Measurements from ENCODE around the gene ALG3.
A peak's percentile ranks its signal among the peaks of the same experiment; 100 is the strongest.

The ALG3 gene

GRCh38 chr3:184289426-184289938, 40.7 kb upstream of the ALG3 start:
- POLR2A ChIA-PET, result no interaction called here
- DNase-seq (ENCODE audit: extremely low spot score), result peak; percentile 69
- no peak for TF ChIP-seq FOXM1 (IDR thresholded peaks at IDR 0.05; ENCODE audit: borderline replicate concordance)
- CTCF ChIA-PET, result interaction anchor here (0.5 to 1.2 kb wide), 4 partner anchors 61 to 613 kb away, joined by 3 to 5 read pairs (median 4); no protein-coding TSS in a partner anchor

- CTCF ChIA-PET, result interaction anchor here (1.3 kb wide), 1 partner anchor 57 kb away, joined by 3 read pairs; no protein-coding TSS in a partner anchor
- POLR2A ChIA-PET, result no interaction called here
- peak; percentile 78 for DNase-seq (ENCODE audit: extremely low spot score)
- TF ChIP-seq PKNOX1 (IDR thresholded peaks at IDR 0.05), result peak; percentile 51; the same call in 1 of the 2 replicates
- TF ChIP-seq CTBP1 (IDR thresholded peaks at IDR 0.05; ENCODE audit: borderline replicate concordance), result no peak
- TF ChIP-seq BHLHE40 (IDR thresholded peaks at IDR 0.05; ENCODE audit: borderline replicate concordance), result no peak
- no peak for TF ChIP-seq ZNF384 (IDR thresholded peaks at IDR 0.05)
These were observed 35.9 kb upstream of the ALG3 start for GRCh38 chr3:184284696-184285095.

GRCh38 chr3:184283681-184284080, 34.9 kb upstream of the ALG3 start:
- ChIA-PET CTCF (no interaction called here), POLR2A (no interaction called here)
- TF ChIP-seq LEF1 (IDR thresholded peaks at IDR 0.05; ENCODE audit: borderline replicate concordance), result no peak
- no peak for TF ChIP-seq PKNOX1 (IDR thresholded peaks at IDR 0.05)
- TF ChIP-seq NFRKB (IDR thresholded peaks at IDR 0.05), result no peak
- TF ChIP-seq BHLHE40 (IDR thresholded peaks at IDR 0.05; ENCODE audit: borderline replicate concordance), result no peak
- no peak for TF ChIP-seq ZNF384 (IDR thresholded peaks at IDR 0.05)
- TF ChIP-seq L3MBTL2 (conservative IDR thresholded peaks at IDR 0.05), result no peak
- TF ChIP-seq SUZ12 (IDR thresholded peaks at IDR 0.05), result no peak
- no peak for TF ChIP-seq FOXK2 (IDR thresholded peaks at IDR 0.05)
- TF ChIP-seq SP1 (IDR thresholded peaks at IDR 0.05), result no peak
- no peak for TF ChIP-seq ELF4 (IDR thresholded peaks at IDR 0.05)
- no peak for TF ChIP-seq FOXA1 (IDR thresholded peaks at IDR 0.05)
- TF ChIP-seq HDGF (IDR thresholded peaks at IDR 0.05; ENCODE audit: borderline replicate concordance), result no peak
- no peak for TF ChIP-seq ARNT (IDR thresholded peaks at IDR 0.05)
- no peak for TF ChIP-seq CTBP1 (IDR thresholded peaks at IDR 0.05; ENCODE audit: borderline replicate concordance)
- TF ChIP-seq TARDBP (IDR thresholded peaks at IDR 0.05), result no peak
- TF ChIP-seq FOXM1 (IDR thresholded peaks at IDR 0.05; ENCODE audit: borderline replicate concordance), result no peak
- no peak for DNase-seq (ENCODE audit: extremely low spot score)

- ChIA-PET CTCF (no interaction called here), POLR2A (no interaction called here)
- TF ChIP-seq ARNT (IDR thresholded peaks at IDR 0.05), result no peak
- TF ChIP-seq FOXM1 (IDR thresholded peaks at IDR 0.05; ENCODE audit: borderline replicate concordance), result no peak
- TF ChIP-seq LEF1 (IDR thresholded peaks at IDR 0.05; ENCODE audit: borderline replicate concordance), result no peak
- TF ChIP-seq SUZ12 (IDR thresholded peaks at IDR 0.05), result no peak
- no peak for TF ChIP-seq ZNF384 (IDR thresholded peaks at IDR 0.05)
- no peak for TF ChIP-seq FOXA1 (IDR thresholded peaks at IDR 0.05)
- no peak for TF ChIP-seq ELF4 (IDR thresholded peaks at IDR 0.05)
- no peak for DNase-seq (ENCODE audit: extremely low spot score)
These were observed 34.2 kb upstream of the ALG3 start for GRCh38 chr3:184282941-184283340.

- no peak for DNase-seq (ENCODE audit: extremely low spot score)
- TF ChIP-seq ZNF384 (IDR thresholded peaks at IDR 0.05) (no peak), FOXM1 (IDR thresholded peaks at IDR 0.05; ENCODE audit: borderline replicate concordance) (no peak), L3MBTL2 (conservative IDR thresholded peaks at IDR 0.05) (no peak), SP1 (IDR thresholded peaks at IDR 0.05) (no peak), BHLHE40 (IDR thresholded peaks at IDR 0.05; ENCODE audit: borderline replicate concordance) (no peak), ELF4 (IDR thresholded peaks at IDR 0.05) (no peak), NFRKB (IDR thresholded peaks at IDR 0.05) (no peak), ARNT (IDR thresholded peaks at IDR 0.05) (no peak), TARDBP (IDR thresholded peaks at IDR 0.05) (no peak), LEF1 (IDR thresholded peaks at IDR 0.05; ENCODE audit: borderline replicate concordance) (no peak), HDGF (IDR thresholded peaks at IDR 0.05; ENCODE audit: borderline replicate concordance) (no peak)
- ChIA-PET CTCF (no interaction called here), POLR2A (no interaction called here)
These were observed 28.6 kb upstream of the ALG3 start for GRCh38 chr3:184277366-184277765.

GRCh38 chr3:184275961-184276910, 27.5 kb upstream of the ALG3 start, which contains the start of gene ECE2:
TSS of gene ECE2 (plus strand) at chr3:184276022. CDS start at chr3:184276154, 132 bp downstream.
- TF ChIP-seq TARDBP (IDR thresholded peaks at IDR 0.05), result no peak
- TF ChIP-seq HDGF (IDR thresholded peaks at IDR 0.05; ENCODE audit: borderline replicate concordance), result no peak
- POLR2A ChIA-PET, result no interaction called here
- CTCF ChIA-PET, result interaction anchor here (0.6 kb wide), 1 partner anchor 131 kb away, joined by 3 read pairs; no protein-coding TSS in a partner anchor
- DNase-seq (ENCODE audit: extremely low spot score), result no peak

GRCh38 chr3:184275381-184275701, 26.6 kb upstream of the ALG3 start:
- DNase-seq (ENCODE audit: extremely low spot score), result no peak
- ChIA-PET CTCF (no interaction called here), POLR2A (no interaction called here)
- TF ChIP-seq HDGF (IDR thresholded peaks at IDR 0.05; ENCODE audit: borderline replicate concordance) (no peak), L3MBTL2 (conservative IDR thresholded peaks at IDR 0.05) (no peak), LEF1 (IDR thresholded peaks at IDR 0.05; ENCODE audit: borderline replicate concordance) (no peak), ELF4 (IDR thresholded peaks at IDR 0.05) (no peak)

Measured in HEK293T (cell line).